Activated CD4-positive, alpha-beta T cell treated with anti-CD3 and anti-CD28 coated beads, Interleukin-2, amount 10 ng/mL, durations not matched to agents 24 days and 14 days (primary cell): ENCODE results near the gene LRRC3B. TPM values are rescaled to one million over a fixed set of nuclear protein-coding genes. Genes with fewer than 3 reads are reported as not detected.
"Not testable (repeated sequence)": the region's sequence is repeated elsewhere in the genome, so short reads cannot be mapped to it uniquely, and the experiment has no call there.

Experiments
- DNase-seq: peaks from one replicate; pipeline ENCODE4 v3.0.0; 2022
- H3K27ac Mint-ChIP-seq: one replicate; pipeline ENCODE4 v1.8.0; 2022; ENCODE audit warnings: mild to moderate bottlenecking, mixed read lengths
- H3K27me3 Mint-ChIP-seq: one replicate; pipeline ENCODE4 v1.8.0; 2022; ENCODE audit warnings: mixed read lengths
- H3K36me3 Mint-ChIP-seq: one replicate; pipeline ENCODE4 v1.8.0; 2022; ENCODE audit warnings: low read depth, mild to moderate bottlenecking, mixed read lengths
- H3K4me1 Mint-ChIP-seq: one replicate; pipeline ENCODE4 v1.8.0; 2021; ENCODE audit warnings: mixed read lengths
- H3K4me3 Mint-ChIP-seq: one replicate; pipeline ENCODE4 v1.8.0; 2022; ENCODE audit warnings: mild to moderate bottlenecking, moderate library complexity, mixed read lengths
- H3K9me3 Mint-ChIP-seq: one replicate; pipeline ENCODE4 v1.8.0; 2021; ENCODE audit warnings: mixed read lengths
- intact Hi-C: fragments of 100-400 bp; cut with micrococcal nuclease; formaldehyde crosslinking; loops from one replicate; pipeline ENCODE4 v1.15.1; 2023
- total RNA-seq: library from RNA; stranded (reverse); gene quantifications from 2 replicates; pipeline ENCODE4 v1.2.3, GENCODE V29; 2022

LRRC3B gene
- total RNA-seq: not detected in 2 replicates

- no peak within 1 kb of the TSS for H3K4me3 Mint-ChIP-seq
- peaks cover 3% of the 10 kb centered on the region for H3K9me3 Mint-ChIP-seq
- no peak for DNase-seq
- no peaks in the 10 kb centered on the region for H3K4me1 Mint-ChIP-seq
- H3K27me3 Mint-ChIP-seq: peaks cover 31% of the 10 kb centered on the region
- intact Hi-C loops: no loop called here
- H3K27ac Mint-ChIP-seq: no peak within 1 kb of the TSS
- no peaks in the 10 kb centered on the region for H3K36me3 Mint-ChIP-seq
These were observed at the start of gene LRRC3B for GRCh38 chr3:26622621-26623418. Gene LRRC3B, plus strand, starts transcription at chr3:26622772. Its CDS starts 86,901 bp downstream, at chr3:26709673.

DNA sequence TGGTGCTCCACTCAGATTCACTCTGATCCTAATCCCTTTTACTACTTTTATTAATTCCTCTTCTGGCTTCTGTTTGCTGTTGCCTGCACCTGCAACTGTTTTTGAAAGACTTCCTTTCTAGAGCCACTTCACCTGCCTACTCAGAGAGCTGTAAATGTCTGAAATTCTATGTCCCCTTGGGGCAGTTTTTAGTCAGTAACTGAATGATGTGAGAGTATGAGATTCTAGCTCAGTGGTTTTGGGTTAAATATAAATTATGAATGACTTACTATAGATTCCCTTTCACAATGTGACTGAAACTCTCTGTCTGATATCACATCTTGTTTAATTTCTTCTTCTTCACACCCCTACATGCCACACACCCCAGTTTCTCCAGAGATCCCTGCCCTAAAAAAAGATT, 47.8 kb upstream of the LRRC3B start:
- no peak for DNase-seq
- no peak overlapping the region for H3K27ac Mint-ChIP-seq
- no peak overlapping the region for H3K4me3 Mint-ChIP-seq
- peaks cover 11% of the 10 kb centered on the region for H3K9me3 Mint-ChIP-seq
- intact Hi-C loops: no loop called here
- no peaks in the 10 kb centered on the region for H3K36me3 Mint-ChIP-seq
- H3K27me3 Mint-ChIP-seq: no peaks in the 10 kb centered on the region
- H3K4me1 Mint-ChIP-seq: no peaks in the 10 kb centered on the region

DNA sequence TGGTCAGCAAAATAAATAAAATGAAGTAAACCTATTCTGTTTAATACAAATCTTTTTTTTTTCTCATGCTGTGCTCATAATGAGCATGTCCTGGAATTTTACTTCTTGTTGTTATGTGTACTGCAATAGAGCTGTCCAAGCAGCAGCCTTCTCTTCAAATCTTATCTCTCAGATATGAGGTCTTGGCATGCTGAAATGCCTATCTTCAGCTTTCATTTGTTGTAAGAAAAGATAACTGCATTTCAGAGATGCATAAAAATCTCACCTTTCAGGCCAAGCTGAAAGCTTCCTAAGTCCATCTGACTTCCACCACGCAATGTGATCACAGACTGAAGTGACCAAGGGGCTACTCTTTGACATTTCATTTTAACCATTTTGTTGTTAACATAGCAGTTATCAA, 43.5 kb upstream of the LRRC3B start:
- H3K27me3 Mint-ChIP-seq: no peaks in the 10 kb centered on the region
- no peak for DNase-seq
- no peaks in the 10 kb centered on the region for H3K4me1 Mint-ChIP-seq
- no peaks in the 10 kb centered on the region for H3K36me3 Mint-ChIP-seq
- H3K4me3 Mint-ChIP-seq: no peak overlapping the region
- intact Hi-C loops: no loop called here
- no peak overlapping the region for H3K27ac Mint-ChIP-seq
- peaks cover 7% of the 10 kb centered on the region for H3K9me3 Mint-ChIP-seq

DNA sequence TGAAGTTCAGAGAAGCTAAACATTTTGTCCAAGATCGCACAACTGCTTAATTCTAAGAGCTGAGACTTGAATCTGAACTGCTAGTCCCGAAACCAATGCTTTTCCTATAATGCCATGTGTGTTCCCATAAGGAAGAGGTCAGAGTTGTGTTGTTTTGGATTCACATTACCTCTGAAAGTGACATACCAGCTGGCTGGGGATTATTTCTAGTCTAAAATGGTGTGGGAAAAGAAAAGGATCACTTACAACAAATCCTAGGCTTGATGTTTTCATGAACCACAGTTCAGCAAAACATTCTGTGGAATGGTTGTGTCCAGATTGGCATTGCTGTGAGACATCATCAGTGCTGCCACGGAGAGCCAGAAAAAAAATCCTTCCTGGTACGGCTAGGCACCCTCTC, 35.0 kb upstream of the LRRC3B start:
- H3K9me3 Mint-ChIP-seq: no peaks in the 10 kb centered on the region
- H3K27me3 Mint-ChIP-seq: no peaks in the 10 kb centered on the region
- no peak for DNase-seq
- intact Hi-C loops: no loop called here
- H3K36me3 Mint-ChIP-seq: no peaks in the 10 kb centered on the region
- H3K27ac Mint-ChIP-seq: no peak overlapping the region
- H3K4me1 Mint-ChIP-seq: no peaks in the 10 kb centered on the region
- no peak overlapping the region for H3K4me3 Mint-ChIP-seq

- H3K4me1 Mint-ChIP-seq: no peaks in the 10 kb centered on the region
- intact Hi-C loops: no loop called here
- H3K4me3 Mint-ChIP-seq: no peak overlapping the region
- H3K36me3 Mint-ChIP-seq: no peaks in the 10 kb centered on the region
- no peaks in the 10 kb centered on the region for H3K9me3 Mint-ChIP-seq
- no peak overlapping the region for H3K27ac Mint-ChIP-seq
- DNase-seq: no peak
- H3K27me3 Mint-ChIP-seq: no peaks in the 10 kb centered on the region
These were observed 33.6 kb upstream of the LRRC3B start for GRCh38 chr3:26588931-26589330.

- intact Hi-C loops: no loop called here
- no peaks in the 10 kb centered on the region for H3K36me3 Mint-ChIP-seq
- no peaks in the 10 kb centered on the region for H3K4me1 Mint-ChIP-seq
- no peaks in the 10 kb centered on the region for H3K27me3 Mint-ChIP-seq
- no peak for DNase-seq
- H3K9me3 Mint-ChIP-seq: no peaks in the 10 kb centered on the region
- H3K4me3 Mint-ChIP-seq: no peak overlapping the region
- no peak overlapping the region for H3K27ac Mint-ChIP-seq
These were observed 32.9 kb upstream of the LRRC3B start for GRCh38 chr3:26589678-26590077.

GRCh38 chr3:26590919-26591484, 31.6 kb upstream of the LRRC3B start:
- H3K4me1 Mint-ChIP-seq: no peaks in the 10 kb centered on the region
- intact Hi-C loops: no loop called here

DNA sequence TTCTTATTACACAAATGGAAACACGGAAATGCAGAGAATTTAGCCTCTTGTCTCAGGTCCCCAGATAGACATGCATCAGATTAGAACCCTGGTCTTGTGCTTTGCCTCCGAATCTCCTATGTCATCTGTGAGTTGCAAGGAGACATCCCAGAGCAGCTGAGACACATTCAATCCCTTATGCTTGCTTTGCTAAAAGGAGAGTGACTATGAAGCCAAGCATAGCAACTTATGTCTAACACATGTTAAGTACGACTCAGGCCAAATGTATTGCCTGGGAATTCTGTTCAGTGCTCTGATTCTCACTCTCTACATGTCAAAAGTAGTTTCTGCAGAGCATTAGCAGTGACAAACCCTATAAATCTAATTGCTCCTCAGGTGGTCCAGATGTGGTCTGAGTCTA, 30.6 kb upstream of the LRRC3B start:
- DNase-seq: no peak
- intact Hi-C loops: no loop called here
- Mint-ChIP-seq H3K9me3 (no peaks in the 10 kb centered on the region), H3K4me3 (no peak overlapping the region), H3K36me3 (no peaks in the 10 kb centered on the region), H3K27me3 (no peaks in the 10 kb centered on the region), H3K27ac (no peak overlapping the region), H3K4me1 (no peaks in the 10 kb centered on the region)

More at GRCh38 chr3:26590919-26591484, 31.6 kb upstream of the LRRC3B start:
- no peak overlapping the region for H3K4me3 Mint-ChIP-seq
- no peaks in the 10 kb centered on the region for H3K27me3 Mint-ChIP-seq
- no peak for DNase-seq
- no peak overlapping the region for H3K27ac Mint-ChIP-seq
- no peaks in the 10 kb centered on the region for H3K9me3 Mint-ChIP-seq
- no peaks in the 10 kb centered on the region for H3K36me3 Mint-ChIP-seq

- no peaks in the 10 kb centered on the region for H3K36me3 Mint-ChIP-seq
- H3K27me3 Mint-ChIP-seq: no peaks in the 10 kb centered on the region
- no peak for DNase-seq
- H3K27ac Mint-ChIP-seq: no peak overlapping the region
- no peaks in the 10 kb centered on the region for H3K4me1 Mint-ChIP-seq
- H3K4me3 Mint-ChIP-seq: no peak overlapping the region
- intact Hi-C loops: no loop called here
- no peaks in the 10 kb centered on the region for H3K9me3 Mint-ChIP-seq
These were observed 30.1 kb upstream of the LRRC3B start for GRCh38 chr3:26592451-26592850.

- intact Hi-C loops: no loop called here
- no peak for DNase-seq
- Mint-ChIP-seq H3K4me1 (no peaks in the 10 kb centered on the region), H3K36me3 (no peaks in the 10 kb centered on the region), H3K27ac (no peak overlapping the region), H3K4me3 (no peak overlapping the region), H3K9me3 (no peaks in the 10 kb centered on the region), H3K27me3 (no peaks in the 10 kb centered on the region)
These were observed 26.2 kb upstream of the LRRC3B start for GRCh38 chr3:26596335-26596734.

DNA sequence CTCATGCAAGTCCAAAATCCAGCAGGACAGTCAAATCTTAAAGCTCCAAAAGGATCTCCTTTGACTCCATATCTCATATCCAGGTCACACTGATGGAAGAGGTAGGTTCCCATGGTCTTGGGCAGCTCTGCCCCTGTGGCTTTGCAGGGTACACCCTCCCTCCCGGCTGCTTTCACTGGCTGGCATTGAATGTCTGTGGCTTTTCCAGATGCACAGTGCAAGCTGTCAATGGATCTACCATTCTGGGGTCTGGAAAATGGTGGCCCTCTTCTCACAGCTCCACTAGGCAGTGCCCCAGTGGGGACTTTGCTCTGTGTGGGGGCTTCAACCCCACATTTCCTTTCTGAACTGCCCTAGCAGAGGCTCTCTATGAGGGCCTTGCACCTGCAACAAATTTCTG, 19.3 kb upstream of the LRRC3B start:
- H3K27ac Mint-ChIP-seq, H3K4me3 Mint-ChIP-seq, H3K4me1 Mint-ChIP-seq, H3K36me3 Mint-ChIP-seq, intact Hi-C loops, DNase-seq, H3K27me3 Mint-ChIP-seq: not testable (repeated sequence)
- peaks cover 16% of the 10 kb centered on the region for H3K9me3 Mint-ChIP-seq

- H3K27ac Mint-ChIP-seq, H3K4me3 Mint-ChIP-seq, H3K27me3 Mint-ChIP-seq, H3K36me3 Mint-ChIP-seq, DNase-seq, H3K4me1 Mint-ChIP-seq, intact Hi-C loops: not testable (repeated sequence)
- peaks cover 16% of the 10 kb centered on the region for H3K9me3 Mint-ChIP-seq
These were observed 18.8 kb upstream of the LRRC3B start for GRCh38 chr3:26603771-26604170.

DNA sequence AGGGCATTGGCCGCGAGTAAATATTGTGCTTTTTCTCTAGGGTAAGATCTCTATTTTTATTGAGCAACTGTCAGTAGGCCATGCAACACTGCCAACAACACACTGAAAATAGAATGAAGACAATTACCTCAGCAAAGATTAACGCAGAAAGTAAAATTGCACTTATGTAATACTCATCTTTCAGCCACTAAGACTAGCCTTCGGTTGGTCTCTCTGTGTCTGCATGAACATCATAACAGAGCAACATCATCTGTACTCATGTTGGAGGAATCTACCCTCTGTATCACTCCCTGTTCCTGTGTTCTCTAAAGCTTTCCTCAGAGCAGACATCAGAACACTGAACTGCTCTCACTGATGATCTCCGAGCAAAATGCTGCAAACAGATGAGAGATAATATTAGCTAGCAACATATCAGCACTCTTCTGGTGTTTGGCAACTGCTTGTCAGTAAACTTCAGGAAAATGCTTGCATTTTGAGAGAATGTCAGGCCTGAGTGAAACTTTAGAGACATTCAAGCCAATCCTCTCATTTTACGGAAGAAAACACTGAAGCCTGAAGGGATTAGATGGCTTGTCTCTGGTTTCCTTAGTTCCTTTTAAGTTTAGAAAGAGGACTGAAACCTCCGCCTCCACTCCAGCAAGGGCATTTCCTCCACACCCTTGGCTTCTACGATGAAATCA, 8.4 kb upstream of the LRRC3B start:
- intact Hi-C loops: no loop called here
- Mint-ChIP-seq H3K27ac (no peak overlapping the region), H3K9me3 (peaks cover 4% of the 10 kb centered on the region), H3K4me1 (no peaks in the 10 kb centered on the region), H3K36me3 (no peaks in the 10 kb centered on the region), H3K27me3 (no peaks in the 10 kb centered on the region), H3K4me3 (no peak overlapping the region)
- DNase-seq: no peak

GRCh38 chr3:26621176-26621575, 1.4 kb upstream of the LRRC3B start:
- H3K9me3 Mint-ChIP-seq: peaks cover 3% of the 10 kb centered on the region
- no peak overlapping the region for H3K4me3 Mint-ChIP-seq
- intact Hi-C loops: no loop called here
- no peaks in the 10 kb centered on the region for H3K4me1 Mint-ChIP-seq
- no peaks in the 10 kb centered on the region for H3K36me3 Mint-ChIP-seq
- no peak overlapping the region for H3K27ac Mint-ChIP-seq
- H3K27me3 Mint-ChIP-seq: peaks cover 31% of the 10 kb centered on the region
- no peak for DNase-seq
